Stimulated activated CD4-positive, alpha-beta T cell treated with anti-CD3 and anti-CD28 coated beads, Interleukin-15, amount 100 ng/mL, for 24 hours (primary cell): ENCODE measurements around the gene GGNBP2.

Experiments used
- DNase-seq: peaks from one replicate; pipeline ENCODE4 v3.0.0-alpha.2; 2020

The GGNBP2 gene

GRCh38 chr17:36632916-36633771 lies 88.4 kb downstream of the GGNBP2 start:
- DNase-seq: no peak
